Measurements from ENCODE around the gene MNX1. TPM values are rescaled to one million over a fixed set of nuclear protein-coding genes. Genes with fewer than 3 reads are reported as not detected.

MNX1 gene
- total and polyA plus RNA-seq, 9 of the 15 experiments (the other 6 are each of a cell fraction or from before 2014, with no cell fraction given), result 0.15 to 8.0 (median 1.4) TPM

DNA sequence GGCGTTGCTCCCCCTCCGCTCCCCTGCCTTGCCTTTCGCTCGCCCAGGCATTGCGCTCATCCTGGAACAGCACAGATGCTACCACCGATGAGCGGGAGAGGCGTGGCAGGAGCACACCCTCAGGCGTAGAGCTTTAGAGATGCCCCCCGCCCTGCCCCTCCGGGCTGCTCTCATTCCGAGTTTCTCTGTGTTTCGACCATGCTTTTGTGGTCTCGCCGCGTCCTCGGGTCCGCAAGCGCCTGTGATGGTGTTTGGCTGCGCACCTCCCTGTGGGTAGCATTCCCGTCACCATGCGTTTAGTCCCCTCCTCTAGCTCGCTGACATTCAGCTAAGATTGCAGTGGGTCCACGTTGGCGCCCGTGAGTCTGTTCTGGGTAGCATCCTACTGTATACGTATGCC, 42.3 kb downstream of the MNX1 start:
- WGBS (ENCODE audit: insufficient coverage, low coverage, missing lambda C conversion rate), result 98% methylated on average over 27 of the region's 27 CpGs
- Histone ChIP-seq H3K9me3 (replicated peaks; ENCODE audit: control insufficient read depth, insufficient read depth, low read depth, low read length) (no peaks in the 10 kb centered on the region), H3K4me3 (no peak overlapping the region), H3K27ac (ENCODE audit: extremely low read depth, low read depth, low read length) (no peak overlapping the region), H3K9ac (ENCODE audit: insufficient read depth in 1 of 2, low read depth in 2 of 2, low read length in 2 of 2) (no peak overlapping the region), H3K79me2 (ENCODE audit: control insufficient read depth, insufficient read depth, low read length) (no peaks in the 10 kb centered on the region), H2AFZ (ENCODE audit: low read depth, low read length) (no peak overlapping the region), H4K20me1 (replicated peaks; ENCODE audit: control insufficient read depth, insufficient read depth, low read length) (no peaks in the 10 kb centered on the region), H3K9me1 (ENCODE audit: control insufficient read depth, insufficient read depth, low read length) (no peaks in the 10 kb centered on the region), H3K36me3 (ENCODE audit: control insufficient read depth, insufficient read depth, low read length) (peaks cover 84% of the 10 kb centered on the region), H3K27me3 (ENCODE audit: control insufficient read depth in 2 of 2, insufficient read depth in 2 of 2, low read length in 2 of 2) (no peaks in the 10 kb centered on the region), H3K4me1 (replicated peaks in 1 of 2; ENCODE audit: control insufficient read depth in 2 of 2, insufficient read depth in 2 of 2, low read length in 2 of 2) (no peaks in the 10 kb centered on the region), H3K4me2 (ENCODE audit: insufficient read depth, low read length) (no peak overlapping the region)
- no TSS peak for BruUV-seq (replicated peaks)
- TF ChIP-seq BDP1 (IDR thresholded peaks at IDR 0.05; ENCODE audit: insufficient read depth, insufficient read length) (no peak), POLR2G (IDR thresholded peaks at IDR 0.05; ENCODE audit: low read depth, low read length) (peak; percentile 44; the same call in 1 of the 2 replicates)
- FAIRE-seq (no peak), DNase-seq (ENCODE audit: extremely low read depth in 1 of 4, low spot score in 3 of 4) (no peak), ATAC-seq (no peak)
- ChIA-PET POLR2A (interaction anchor here (0.6 to 1.0 kb wide), 4 partner anchors 18 to 509 kb away, joined by 3 read pairs; partner anchors contain the start of genes LMBR1 and NOM1), CTCF (ENCODE audit: low intra/inter-chr PET ratio) (no interaction called here)
- intact Hi-C loops (cut with micrococcal nuclease), result no loop called here
- in situ Hi-C loops (cut with MboI), result no loop called here

- ChIA-PET CTCF (ENCODE audit: low intra/inter-chr PET ratio) (no interaction called here), POLR2A (interaction anchor here (1.5 kb wide), 1 partner anchor 10 kb away, joined by 5 read pairs; no protein-coding TSS in a partner anchor)
- Histone ChIP-seq H3K9me1 (ENCODE audit: control insufficient read depth, insufficient read depth, low read length) (no peaks in the 10 kb centered on the region), H3K4me1 (replicated peaks in 1 of 2; ENCODE audit: control insufficient read depth in 2 of 2, insufficient read depth in 2 of 2, low read length in 2 of 2) (no peaks in the 10 kb centered on the region), H3K4me3 (no peak overlapping the region), H3K9me3 (replicated peaks; ENCODE audit: control insufficient read depth, insufficient read depth, low read depth, low read length) (no peaks in the 10 kb centered on the region), H3K27ac (ENCODE audit: extremely low read depth, low read depth, low read length) (no peak overlapping the region), H2AFZ (ENCODE audit: low read depth, low read length) (no peak overlapping the region), H3K4me2 (ENCODE audit: insufficient read depth, low read length) (no peak overlapping the region), H3K27me3 (ENCODE audit: control insufficient read depth in 2 of 2, insufficient read depth in 2 of 2, low read length in 2 of 2) (no peaks in the 10 kb centered on the region), H4K20me1 (replicated peaks; ENCODE audit: control insufficient read depth, insufficient read depth, low read length) (no peaks in the 10 kb centered on the region), H3K36me3 (ENCODE audit: control insufficient read depth, insufficient read depth, low read length) (peaks cover 94% of the 10 kb centered on the region), H3K79me2 (ENCODE audit: control insufficient read depth, insufficient read depth, low read length) (no peaks in the 10 kb centered on the region), H3K9ac (ENCODE audit: insufficient read depth in 1 of 2, low read depth in 2 of 2, low read length in 2 of 2) (peak overlapping the region in 1 of 2 experiments; percentile 18; a peak in 1 of 4 replicates)
- in situ Hi-C loops (cut with MboI), result no loop called here
- no TSS peak for BruUV-seq (replicated peaks)
- ATAC-seq, result no peak; the same call in 2 of the 3 replicates
- intact Hi-C loops (cut with micrococcal nuclease), result no loop called here
- DNase-seq (ENCODE audit: extremely low read depth in 1 of 4, low spot score in 3 of 4), result no peak
- WGBS (ENCODE audit: insufficient coverage, low coverage, missing lambda C conversion rate), result 96% methylated on average over 8 of the region's 8 CpGs
- FAIRE-seq, result no peak
- TF ChIP-seq RERE (CRISPR knock-in tag; IDR thresholded peaks at IDR 0.05; ENCODE audit: borderline replicate concordance) (no peak), RBM14 (IDR thresholded peaks at IDR 0.05; ENCODE audit: borderline replicate concordance, insufficient read depth, low read depth, low read length) (no peak), PRMT5 (CRISPR knock-in tag; IDR thresholded peaks at IDR 0.05) (no peak), RUNX1 (IDR thresholded peaks at IDR 0.05; ENCODE audit: low read depth) (no peak)
- TF ChIP-seq, protein P1, sequence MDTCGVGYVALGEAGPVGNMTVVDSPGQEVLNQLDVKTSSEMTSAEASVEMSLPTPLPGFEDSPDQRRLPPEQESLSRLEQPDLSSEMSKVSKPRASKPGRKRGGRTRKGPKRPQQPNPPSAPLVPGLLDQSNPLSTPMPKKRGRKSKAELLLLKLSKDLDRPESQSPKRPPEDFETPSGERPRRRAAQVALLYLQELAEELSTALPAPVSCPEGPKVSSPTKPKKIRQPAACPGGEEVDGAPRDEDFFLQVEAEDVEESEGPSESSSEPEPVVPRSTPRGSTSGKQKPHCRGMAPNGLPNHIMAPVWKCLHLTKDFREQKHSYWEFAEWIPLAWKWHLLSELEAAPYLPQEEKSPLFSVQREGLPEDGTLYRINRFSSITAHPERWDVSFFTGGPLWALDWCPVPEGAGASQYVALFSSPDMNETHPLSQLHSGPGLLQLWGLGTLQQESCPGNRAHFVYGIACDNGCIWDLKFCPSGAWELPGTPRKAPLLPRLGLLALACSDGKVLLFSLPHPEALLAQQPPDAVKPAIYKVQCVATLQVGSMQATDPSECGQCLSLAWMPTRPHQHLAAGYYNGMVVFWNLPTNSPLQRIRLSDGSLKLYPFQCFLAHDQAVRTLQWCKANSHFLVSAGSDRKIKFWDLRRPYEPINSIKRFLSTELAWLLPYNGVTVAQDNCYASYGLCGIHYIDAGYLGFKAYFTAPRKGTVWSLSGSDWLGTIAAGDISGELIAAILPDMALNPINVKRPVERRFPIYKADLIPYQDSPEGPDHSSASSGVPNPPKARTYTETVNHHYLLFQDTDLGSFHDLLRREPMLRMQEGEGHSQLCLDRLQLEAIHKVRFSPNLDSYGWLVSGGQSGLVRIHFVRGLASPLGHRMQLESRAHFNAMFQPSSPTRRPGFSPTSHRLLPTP (IDR thresholded peaks at IDR 0.05; ENCODE audit: borderline replicate concordance, extremely low read depth, insufficient read length), result no peak
Measured at GRCh38 chr7:156966387-156966786, 44.1 kb downstream of the MNX1 start.
